Measurements from ENCODE around the gene PM20D2.
A peak's percentile ranks its signal among the peaks of the same experiment; 100 is the strongest.
"Not testable (repeated sequence)": the region's sequence is repeated elsewhere in the genome, so short reads cannot be mapped to it uniquely, and the experiment has no call there.

The PM20D2 gene, protein sequence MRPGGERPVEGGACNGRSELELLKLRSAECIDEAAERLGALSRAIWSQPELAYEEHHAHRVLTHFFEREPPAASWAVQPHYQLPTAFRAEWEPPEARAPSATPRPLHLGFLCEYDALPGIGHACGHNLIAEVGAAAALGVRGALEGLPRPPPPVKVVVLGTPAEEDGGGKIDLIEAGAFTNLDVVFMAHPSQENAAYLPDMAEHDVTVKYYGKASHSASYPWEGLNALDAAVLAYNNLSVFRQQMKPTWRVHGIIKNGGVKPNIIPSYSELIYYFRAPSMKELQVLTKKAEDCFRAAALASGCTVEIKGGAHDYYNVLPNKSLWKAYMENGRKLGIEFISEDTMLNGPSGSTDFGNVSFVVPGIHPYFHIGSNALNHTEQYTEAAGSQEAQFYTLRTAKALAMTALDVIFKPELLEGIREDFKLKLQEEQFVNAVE

DNA sequence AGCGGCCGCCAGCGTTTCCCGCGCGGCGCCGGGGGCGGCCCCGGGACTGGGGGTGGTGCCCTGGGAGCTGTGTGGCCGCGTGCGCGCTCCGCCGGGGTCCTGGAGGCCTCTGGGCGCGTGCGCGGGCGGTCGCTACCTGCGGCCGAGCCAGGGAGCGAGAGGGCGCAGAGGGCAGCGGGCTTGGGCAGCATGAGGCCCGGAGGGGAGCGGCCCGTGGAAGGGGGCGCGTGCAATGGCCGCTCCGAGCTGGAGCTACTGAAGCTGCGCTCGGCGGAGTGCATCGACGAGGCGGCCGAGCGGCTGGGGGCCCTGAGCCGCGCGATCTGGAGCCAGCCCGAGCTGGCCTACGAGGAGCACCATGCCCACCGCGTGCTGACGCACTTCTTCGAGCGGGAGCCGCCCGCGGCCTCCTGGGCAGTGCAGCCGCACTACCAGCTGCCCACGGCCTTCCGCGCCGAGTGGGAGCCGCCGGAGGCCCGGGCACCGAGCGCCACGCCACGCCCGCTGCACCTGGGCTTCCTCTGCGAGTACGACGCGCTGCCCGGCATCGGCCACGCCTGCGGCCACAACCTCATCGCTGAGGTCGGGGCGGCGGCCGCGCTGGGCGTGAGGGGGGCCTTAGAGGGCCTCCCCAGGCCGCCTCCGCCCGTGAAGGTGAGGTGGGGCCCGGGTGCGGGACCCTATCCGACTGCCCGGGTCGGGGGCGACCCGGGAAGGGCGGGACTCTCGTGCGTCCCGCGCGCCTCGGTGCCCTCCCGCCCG, at the start of gene PM20D2:
TSS of gene PM20D2 (plus strand) at position 100 of the 762 bp plus-strand sequence. CDS start at position 190, 90 bp downstream.
- DNase-seq (ENCODE audit: low spot score) (peak; percentile 21), FAIRE-seq (no peak)

DNA sequence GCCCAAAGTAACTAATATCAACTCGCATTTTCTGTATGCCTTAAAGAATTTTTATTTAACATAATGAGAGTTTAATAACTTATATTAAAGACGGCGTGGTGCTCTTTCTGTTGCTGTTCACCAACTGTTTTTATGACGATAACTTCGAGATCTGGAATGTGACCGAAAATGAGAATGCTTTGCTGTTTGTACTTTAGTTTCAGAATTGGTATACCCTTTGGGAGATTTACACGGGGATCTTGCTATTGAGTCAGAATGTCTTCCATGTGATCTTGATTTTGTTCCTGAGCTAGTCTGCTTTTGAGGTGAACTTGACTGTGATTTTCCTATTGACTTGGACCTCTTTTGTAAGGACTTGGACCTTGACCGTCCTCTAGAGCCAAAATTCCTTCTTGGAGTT, 47.4 kb upstream of the PM20D2 start:
- DNase-seq (ENCODE audit: low spot score) (no peak), FAIRE-seq (no peak)

- FAIRE-seq: no peak
- DNase-seq (ENCODE audit: low spot score): no peak
These were observed 45.7 kb upstream of the PM20D2 start for GRCh38 chr6:89100114-89100513.

DNA sequence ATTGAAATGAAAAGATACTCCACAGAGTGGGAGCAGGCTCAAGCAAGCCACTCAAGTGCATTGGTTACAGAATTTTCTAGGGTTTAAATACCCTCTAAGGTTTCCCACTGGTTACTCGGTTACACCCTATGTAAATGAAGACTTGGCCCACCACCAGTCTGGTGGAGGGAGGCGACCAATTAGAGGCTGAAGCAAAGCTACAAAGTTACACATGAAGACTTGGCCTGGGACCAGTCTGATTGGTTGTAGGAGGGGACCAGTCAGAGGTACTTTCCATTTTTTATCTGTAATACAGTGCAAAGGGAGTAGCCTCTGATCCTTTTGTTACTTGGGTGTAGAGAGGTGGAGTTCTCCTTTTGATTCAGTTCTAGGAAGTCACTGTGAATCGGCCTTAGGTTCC, 35.6 kb upstream of the PM20D2 start:
- FAIRE-seq: no peak
- DNase-seq (ENCODE audit: low spot score): no peak

- FAIRE-seq (no peak), DNase-seq (ENCODE audit: low spot score) (no peak)
These were observed 33.9 kb upstream of the PM20D2 start for GRCh38 chr6:89111933-89112332.

DNA sequence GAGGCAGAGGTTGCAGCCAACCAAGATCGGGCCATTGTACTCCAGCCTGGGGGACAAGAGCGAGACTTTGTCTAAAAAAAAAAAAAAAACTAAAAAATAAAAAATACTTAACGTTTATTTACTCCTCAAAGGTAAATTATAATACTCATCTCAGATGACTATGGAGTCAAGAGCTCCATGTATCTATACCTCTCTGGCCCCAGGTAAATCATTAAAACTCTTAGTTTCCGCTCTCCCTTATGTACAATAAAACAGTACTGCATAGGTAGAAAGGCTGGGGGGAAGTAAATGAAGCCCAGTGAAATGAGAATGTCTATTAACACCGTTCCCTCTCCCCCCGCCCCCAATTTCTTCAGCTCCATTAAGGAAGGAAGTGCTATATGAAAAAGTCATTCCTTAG, 29.2 kb upstream of the PM20D2 start:
- DNase-seq (ENCODE audit: low spot score): no peak
- no peak for FAIRE-seq

- FAIRE-seq (no peak), DNase-seq (ENCODE audit: low spot score) (no peak)
These were observed 28.4 kb upstream of the PM20D2 start, which contains the start of gene SRSF12 for GRCh38 chr6:89117211-89118108. TSS of gene SRSF12 (minus strand) at chr6:89118071. CDS start at chr6:89117887, 184 bp downstream.

DNA sequence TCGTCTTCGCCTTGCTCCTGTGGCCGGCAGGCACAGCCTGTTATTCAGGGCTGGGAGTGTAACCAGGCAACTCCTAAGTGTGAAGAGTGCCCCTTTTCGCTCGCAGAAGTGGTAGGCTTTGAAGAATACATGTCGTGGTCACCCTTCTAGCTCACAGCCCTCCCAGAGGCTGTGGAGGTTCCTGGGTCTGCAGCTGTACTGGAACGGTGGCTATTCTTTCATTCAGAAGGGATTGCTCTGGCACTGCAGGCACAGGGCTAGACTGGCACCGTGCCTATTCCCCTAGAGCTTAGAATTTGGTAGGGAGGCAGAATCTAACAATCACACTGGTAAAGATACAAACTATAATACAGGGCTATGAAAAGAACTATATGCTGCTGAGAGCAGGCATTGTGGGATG, 26.9 kb upstream of the PM20D2 start:
- DNase-seq (ENCODE audit: low spot score) (no peak), FAIRE-seq (no peak)

DNA sequence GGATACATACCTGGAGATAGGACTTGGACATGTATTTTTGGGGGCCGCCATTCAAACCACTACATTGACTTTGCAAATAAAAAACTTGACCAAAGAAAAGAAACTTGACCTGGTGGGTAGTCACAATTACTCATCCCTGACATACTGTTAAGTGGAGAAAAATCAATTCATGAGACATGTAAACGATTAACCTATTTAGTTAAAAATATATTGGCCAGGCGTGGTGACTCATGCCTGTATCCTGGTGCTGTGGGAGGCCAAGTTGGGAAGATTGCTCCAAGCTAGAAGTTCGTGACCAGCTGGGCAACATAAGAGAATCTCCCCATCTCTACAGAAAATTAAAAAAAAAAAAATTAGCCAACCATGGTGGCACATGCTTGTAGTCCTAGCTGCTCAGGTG, 25.5 kb upstream of the PM20D2 start:
- peak; percentile 92 for DNase-seq (ENCODE audit: low spot score)
- peak; percentile 99 for FAIRE-seq

GRCh38 chr6:89121934-89122333, 23.9 kb upstream of the PM20D2 start:
- no peak for DNase-seq (ENCODE audit: low spot score)
- no peak for FAIRE-seq

DNA sequence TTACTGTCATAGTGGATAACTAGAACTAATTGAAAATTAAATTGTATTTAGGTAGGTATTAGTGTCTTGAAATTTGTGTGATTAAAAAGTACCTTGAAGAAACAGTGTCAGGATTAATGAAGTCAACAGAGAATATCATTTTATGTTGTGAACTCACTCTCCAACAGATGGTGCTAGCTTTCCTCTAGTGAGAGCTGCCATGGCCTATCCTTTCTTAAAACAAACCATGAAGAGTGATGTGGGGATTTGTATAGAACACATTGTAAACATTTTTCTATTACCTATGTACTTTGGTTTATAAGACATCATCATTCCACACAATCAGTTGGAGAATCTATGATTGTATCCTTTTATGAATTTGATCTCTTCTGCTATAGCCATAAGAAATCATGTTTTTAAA, 23.2 kb upstream of the PM20D2 start:
- peak; percentile 29 for DNase-seq (ENCODE audit: low spot score)
- FAIRE-seq: peak; percentile 69

GRCh38 chr6:89128256-89128671, 17.6 kb upstream of the PM20D2 start:
- not testable (repeated sequence) for DNase-seq (ENCODE audit: low spot score); FAIRE-seq

- no peak for FAIRE-seq
- no peak for DNase-seq (ENCODE audit: low spot score)
These were observed 14.3 kb upstream of the PM20D2 start for GRCh38 chr6:89131599-89131998.

GRCh38 chr6:89132057-89132456, 13.8 kb upstream of the PM20D2 start:
- no peak for FAIRE-seq
- DNase-seq (ENCODE audit: low spot score): no peak

GRCh38 chr6:89133981-89134380, 11.9 kb upstream of the PM20D2 start:
- FAIRE-seq: no peak
- no peak for DNase-seq (ENCODE audit: low spot score)

DNA sequence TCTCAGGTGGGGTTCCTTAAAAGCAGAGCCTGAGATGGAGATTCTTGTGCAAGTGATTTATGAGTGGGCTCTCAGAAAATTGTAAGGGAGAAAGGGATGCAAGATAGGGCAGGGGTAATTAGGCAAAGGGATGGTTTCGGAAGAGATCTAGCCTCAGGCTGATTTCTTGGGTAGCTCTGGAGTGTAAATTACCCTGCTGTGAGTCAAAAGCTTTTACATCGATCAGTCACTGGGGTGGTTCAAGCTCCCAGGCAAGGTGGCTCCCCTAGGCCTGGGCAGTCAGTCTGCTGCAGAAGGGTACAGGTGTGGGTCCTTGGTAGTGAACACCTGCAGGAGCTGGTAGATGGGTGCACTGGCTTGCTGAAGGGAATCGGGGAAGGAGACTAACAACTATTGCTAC, 11.1 kb upstream of the PM20D2 start:
- FAIRE-seq: no peak

DNA sequence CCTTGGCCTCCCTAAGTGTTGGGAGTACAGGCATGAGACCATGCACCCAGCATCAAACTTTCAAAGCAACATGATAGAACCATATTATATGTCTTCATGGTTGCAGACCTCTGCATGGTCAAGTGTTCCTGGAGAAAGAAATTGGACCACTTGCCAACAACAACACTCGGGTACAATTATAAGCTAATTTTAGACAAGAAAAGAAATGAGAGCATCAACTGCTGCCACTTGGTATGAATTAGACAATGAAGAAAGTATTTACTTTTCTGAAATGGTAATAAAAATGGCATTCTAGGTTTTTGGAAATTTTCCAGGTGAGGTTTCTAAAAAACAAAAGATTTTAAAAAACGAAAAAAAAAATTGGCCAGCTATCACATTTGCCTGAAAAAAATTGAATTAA, 7.7 kb upstream of the PM20D2 start:
- DNase-seq (ENCODE audit: low spot score) (no peak), FAIRE-seq (no peak)

More for the DNA sequence above, 11.1 kb upstream of the PM20D2 start:
- DNase-seq (ENCODE audit: low spot score): no peak

DNA sequence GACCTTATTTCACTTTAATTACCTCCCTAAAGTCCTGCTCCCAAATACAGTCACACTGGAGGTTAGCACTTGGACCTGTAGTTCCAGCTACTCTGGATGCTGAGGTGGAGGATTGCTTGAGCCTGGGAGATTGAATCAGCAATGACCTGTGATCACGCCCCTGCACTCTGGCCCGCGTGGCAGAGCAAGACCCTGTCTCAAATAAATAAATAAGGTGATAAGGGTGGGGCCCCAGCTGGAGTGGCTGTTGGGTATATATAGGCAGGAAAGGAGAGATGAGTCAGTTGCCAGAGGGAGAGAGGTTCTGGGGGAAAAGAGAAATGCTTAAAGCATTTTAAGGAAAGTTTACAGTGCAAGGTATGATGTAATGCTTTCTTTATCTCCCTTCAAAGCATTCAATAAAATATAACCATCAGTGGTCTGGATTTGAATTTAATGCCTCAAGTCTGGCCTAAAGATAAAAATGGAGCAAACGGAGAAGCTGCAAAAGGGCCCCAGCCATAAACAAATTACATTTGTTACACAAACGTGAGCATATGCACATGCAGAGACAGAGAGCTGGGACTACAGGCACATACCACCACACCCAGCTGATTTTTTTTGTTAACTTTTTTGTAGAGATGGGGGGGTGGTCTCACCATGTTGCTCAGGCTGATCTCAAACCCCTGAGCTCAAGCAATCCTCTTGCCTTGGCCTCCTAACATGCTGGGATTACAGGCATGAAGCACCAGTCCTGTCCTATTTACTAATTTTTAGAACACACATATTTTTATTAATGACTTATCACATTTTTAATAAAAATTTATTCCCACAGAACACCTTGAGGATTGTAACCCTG, 6.1 kb upstream of the PM20D2 start:
- FAIRE-seq (no peak), DNase-seq (ENCODE audit: low spot score) (no peak)

DNA sequence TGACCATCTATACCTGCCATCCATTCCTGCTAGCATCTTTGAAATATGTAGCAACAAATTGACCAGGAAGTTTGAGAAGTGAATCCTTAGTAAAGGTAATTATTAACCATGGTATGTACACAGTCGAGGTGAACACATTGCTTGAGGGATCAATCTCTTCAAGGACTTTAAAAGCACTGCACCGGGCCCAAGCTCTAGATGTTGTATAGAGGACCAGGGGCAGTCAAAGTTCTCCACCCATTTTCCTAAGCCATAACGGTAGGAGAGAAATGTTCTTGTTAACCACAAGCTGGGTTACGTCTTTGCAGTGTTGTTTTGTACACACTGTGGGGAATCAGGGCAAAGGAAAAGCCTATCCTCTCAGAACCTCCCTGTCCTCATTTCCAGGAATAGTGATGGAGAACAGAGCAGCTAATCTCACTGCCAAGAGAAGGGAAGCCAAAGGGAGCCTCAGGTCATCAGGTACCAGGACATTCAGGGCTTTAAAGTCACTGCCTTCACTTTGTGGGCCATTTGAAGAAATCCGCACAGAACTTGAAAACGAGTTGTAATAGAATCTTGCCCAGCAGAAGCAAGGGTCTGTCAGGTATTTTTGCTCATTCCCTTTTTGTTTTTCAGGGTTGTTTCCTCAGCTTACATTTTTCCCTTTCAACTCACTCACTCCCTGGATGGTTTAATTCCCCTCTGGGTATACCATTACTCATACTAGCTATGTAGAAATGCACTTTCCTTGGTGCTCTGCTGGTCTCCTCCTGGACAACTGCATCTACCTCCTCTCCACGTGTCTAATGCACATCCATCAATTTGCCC, 5.3 kb upstream of the PM20D2 start:
- DNase-seq (ENCODE audit: low spot score) (no peak), FAIRE-seq (no peak)

Measured in RCC 7860 (cell line).